ENCODE measurements around the gene RPL38.
"Not testable (repeated sequence)": the region's sequence is repeated elsewhere in the genome, so short reads cannot be mapped to it uniquely, and the experiment has no call there.

RPL38 gene

GRCh38 chr17:74182041-74182723 is 21.3 kb upstream of the RPL38 start:
- TF ChIP-seq, protein P1, sequence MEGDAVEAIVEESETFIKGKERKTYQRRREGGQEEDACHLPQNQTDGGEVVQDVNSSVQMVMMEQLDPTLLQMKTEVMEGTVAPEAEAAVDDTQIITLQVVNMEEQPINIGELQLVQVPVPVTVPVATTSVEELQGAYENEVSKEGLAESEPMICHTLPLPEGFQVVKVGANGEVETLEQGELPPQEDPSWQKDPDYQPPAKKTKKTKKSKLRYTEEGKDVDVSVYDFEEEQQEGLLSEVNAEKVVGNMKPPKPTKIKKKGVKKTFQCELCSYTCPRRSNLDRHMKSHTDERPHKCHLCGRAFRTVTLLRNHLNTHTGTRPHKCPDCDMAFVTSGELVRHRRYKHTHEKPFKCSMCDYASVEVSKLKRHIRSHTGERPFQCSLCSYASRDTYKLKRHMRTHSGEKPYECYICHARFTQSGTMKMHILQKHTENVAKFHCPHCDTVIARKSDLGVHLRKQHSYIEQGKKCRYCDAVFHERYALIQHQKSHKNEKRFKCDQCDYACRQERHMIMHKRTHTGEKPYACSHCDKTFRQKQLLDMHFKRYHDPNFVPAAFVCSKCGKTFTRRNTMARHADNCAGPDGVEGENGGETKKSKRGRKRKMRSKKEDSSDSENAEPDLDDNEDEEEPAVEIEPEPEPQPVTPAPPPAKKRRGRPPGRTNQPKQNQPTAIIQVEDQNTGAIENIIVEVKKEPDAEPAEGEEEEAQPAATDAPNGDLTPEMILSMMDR (IDR thresholded peaks at IDR 0.05; ENCODE audit: insufficient read depth, low read depth, low read length, missing control alignments): no peak
- H3K4me3 ChIP-seq (ENCODE audit: low read depth, low read length): no peak overlapping the region
- DNase-seq (ENCODE audit: low read depth): no peak

- no peak for DNase-seq (ENCODE audit: low read depth)
- H3K4me3 ChIP-seq (ENCODE audit: low read depth, low read length): no peak overlapping the region
- TF ChIP-seq, protein P1 (IDR thresholded peaks at IDR 0.05; ENCODE audit: insufficient read depth, low read depth, low read length, missing control alignments): no peak
Observed at GRCh38 chr17:74183411-74183810, 20.1 kb upstream of the RPL38 start.

DNA sequence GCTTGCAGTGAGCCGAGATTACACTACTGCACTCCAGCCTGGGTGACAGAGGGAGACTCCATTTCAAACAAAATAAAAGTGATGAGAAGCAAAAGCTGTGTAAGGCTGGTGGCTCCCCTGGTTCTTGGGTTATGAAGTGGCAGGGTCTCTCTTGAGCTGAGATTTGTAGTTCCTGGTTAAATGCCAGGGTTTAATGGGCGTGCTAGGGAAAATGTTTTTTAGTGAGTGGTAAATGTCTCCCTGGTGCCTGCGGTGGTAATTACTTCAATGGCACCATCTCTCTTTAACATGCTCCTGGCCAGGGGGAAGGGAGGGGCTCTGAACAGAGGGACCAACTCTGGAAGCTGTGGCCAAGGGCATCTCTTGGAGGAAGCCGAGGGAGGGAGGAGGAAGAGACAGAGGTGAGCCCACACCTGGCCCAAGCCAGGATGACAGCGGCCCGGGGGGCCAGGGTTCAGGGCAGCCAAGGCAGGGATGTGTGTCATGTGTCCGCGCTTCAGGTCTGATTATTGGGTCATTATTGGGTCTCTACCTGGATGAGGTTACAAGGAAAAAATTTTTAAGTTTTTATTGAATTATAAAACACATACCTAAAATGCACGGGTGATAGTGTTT is 17.8 kb upstream of the RPL38 start:
- H3K4me3 ChIP-seq (ENCODE audit: low read depth, low read length): no peak overlapping the region
- no peak for DNase-seq (ENCODE audit: low read depth)
- TF ChIP-seq, protein P1 (IDR thresholded peaks at IDR 0.05; ENCODE audit: insufficient read depth, low read depth, low read length, missing control alignments): no peak

DNA sequence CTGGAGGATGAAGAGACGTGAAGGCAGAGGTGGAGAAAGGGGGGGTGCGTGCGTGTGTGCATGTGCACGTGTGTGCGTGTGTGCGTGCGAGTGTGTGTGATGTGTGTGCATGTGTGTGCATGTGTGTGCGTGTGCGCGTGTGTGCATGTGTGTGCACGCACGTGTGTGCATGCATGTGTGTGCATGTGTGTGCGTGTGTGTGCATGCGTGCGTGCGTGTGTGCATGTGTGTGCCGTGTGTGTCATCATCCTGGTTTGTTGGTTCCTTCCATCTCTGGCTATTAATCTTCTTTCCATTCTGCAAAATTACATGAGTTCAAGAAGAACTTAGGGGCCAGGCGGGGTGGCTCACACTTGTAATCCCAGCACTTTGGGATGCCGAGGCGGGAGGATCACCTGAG is 17.0 kb upstream of the RPL38 start:
- DNase-seq (ENCODE audit: low read depth): no peak
- H3K4me3 ChIP-seq (ENCODE audit: low read depth, low read length): no peak overlapping the region
- TF ChIP-seq, protein P1 (IDR thresholded peaks at IDR 0.05; ENCODE audit: insufficient read depth, low read depth, low read length, missing control alignments): no peak

- H3K4me3 ChIP-seq (ENCODE audit: low read depth, low read length): no peak overlapping the region
- no peak for DNase-seq (ENCODE audit: low read depth)
- TF ChIP-seq, protein P1 (IDR thresholded peaks at IDR 0.05; ENCODE audit: insufficient read depth, low read depth, low read length, missing control alignments): no peak
Observed at GRCh38 chr17:74187761-74188160, 15.7 kb upstream of the RPL38 start.

DNA sequence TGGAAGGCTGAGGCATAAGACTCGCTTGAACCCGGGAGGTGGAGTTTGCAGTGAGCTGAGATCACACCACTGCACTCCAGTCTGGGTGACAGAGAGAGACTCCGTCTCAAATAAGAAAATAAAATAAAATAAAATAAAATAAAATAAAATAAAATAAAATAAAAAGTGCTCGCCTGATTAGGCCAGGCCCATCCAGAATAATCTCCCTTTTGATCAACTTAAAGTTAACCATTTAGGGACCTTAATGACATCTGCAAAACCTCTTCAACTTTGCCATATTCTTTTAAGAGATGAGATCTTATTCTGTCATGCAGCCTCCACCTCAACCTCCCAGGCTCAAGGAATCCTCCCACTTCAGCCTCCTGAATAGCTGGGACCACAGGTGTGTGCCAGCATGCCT is 14.8 kb upstream of the RPL38 start:
- DNase-seq (ENCODE audit: low read depth): not testable (repeated sequence)

DNA sequence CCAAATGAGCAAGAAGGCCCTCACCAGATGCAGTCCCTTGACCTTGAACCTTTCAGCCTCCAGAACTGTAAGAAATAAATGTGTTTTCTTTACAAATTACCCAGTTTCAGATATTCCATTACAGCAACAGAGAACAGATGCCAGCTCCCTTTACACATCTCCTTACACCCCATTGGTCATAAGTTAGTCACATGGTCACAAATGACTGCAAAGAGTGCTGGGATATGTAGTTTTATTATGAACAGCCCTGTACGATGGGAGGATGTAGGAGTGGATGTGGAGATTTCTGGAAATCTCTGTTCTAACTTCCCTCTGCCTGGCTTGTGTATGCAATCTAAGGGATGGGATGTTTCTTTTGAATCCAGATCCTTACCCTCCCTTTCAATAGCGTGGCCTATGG is 13.3 kb upstream of the RPL38 start:
- no peak overlapping the region for H3K4me3 ChIP-seq (ENCODE audit: low read depth, low read length)
- TF ChIP-seq, protein P1 (IDR thresholded peaks at IDR 0.05; ENCODE audit: insufficient read depth, low read depth, low read length, missing control alignments): no peak
- DNase-seq (ENCODE audit: low read depth): no peak

More for the DNA sequence above, 14.8 kb upstream of the RPL38 start:
- not testable (repeated sequence) for H3K4me3 ChIP-seq (ENCODE audit: low read depth, low read length)
